Measurements from ENCODE around the gene LCN1.

The LCN1 gene

GRCh38 chr9:135494791-135495559 is 26.3 kb upstream of the LCN1 start:
- CTCF ChIA-PET = interaction anchor here (2.3 kb wide), 1 partner anchor 10 kb away, joined by 11 read pairs; no protein-coding TSS in a partner anchor
- no peak overlapping the region for H3K4me3 Mint-ChIP-seq
- no peaks in the 10 kb centered on the region for H3K36me3 Mint-ChIP-seq
- peaks cover 4% of the 10 kb centered on the region for H3K4me1 Mint-ChIP-seq
- no peak overlapping the region for H3K27ac Mint-ChIP-seq
- no peaks in the 10 kb centered on the region for H3K9me3 Mint-ChIP-seq
- peak; percentile 8 for DNase-seq
- H3K27me3 Mint-ChIP-seq = peaks cover 27% of the 10 kb centered on the region

DNA sequence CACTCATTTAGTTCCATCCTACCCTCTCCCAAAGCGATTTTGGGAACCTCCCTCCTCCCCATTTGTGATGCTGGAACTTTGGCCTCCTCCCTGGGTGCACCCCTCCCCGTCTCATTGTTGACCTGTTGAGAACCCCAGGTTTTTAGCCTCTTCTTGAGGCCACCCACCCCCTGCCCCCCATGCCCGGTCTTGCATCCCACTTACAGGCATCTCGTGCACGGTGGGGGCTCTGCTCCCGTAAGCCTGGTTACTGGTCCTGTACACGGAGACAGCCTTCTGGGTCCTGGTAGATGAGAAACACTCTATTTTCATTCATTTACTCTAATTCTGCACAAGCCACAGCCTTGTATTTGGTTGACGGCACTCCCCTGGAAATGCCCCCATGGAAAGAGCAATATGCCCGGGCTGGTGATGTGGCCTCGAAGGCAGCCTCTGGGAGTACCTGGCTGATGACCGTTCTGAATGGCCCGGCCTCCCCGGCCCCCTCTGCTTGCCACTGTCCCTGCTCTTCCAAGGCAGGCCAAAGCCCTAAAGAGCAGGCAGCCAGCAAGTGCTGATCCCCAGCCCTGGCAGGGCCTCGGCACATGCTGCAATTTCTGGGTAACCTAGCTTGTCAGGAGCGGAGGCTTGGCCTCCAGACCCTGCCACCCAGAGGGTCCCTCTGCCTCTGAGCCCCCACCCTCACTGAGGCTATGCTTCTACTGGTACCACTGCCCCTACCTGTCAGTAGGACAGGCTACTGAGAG is 22.7 kb upstream of the LCN1 start:
- H3K27me3 Mint-ChIP-seq = peaks cover 23% of the 10 kb centered on the region
- CTCF ChIA-PET = no interaction called here
- no peak overlapping the region for H3K27ac Mint-ChIP-seq
- peaks cover 7% of the 10 kb centered on the region for H3K36me3 Mint-ChIP-seq
- peak; percentile 18 for DNase-seq
- peaks cover 18% of the 10 kb centered on the region for H3K4me1 Mint-ChIP-seq
- no peaks in the 10 kb centered on the region for H3K9me3 Mint-ChIP-seq
- H3K4me3 Mint-ChIP-seq = no peak overlapping the region

DNA sequence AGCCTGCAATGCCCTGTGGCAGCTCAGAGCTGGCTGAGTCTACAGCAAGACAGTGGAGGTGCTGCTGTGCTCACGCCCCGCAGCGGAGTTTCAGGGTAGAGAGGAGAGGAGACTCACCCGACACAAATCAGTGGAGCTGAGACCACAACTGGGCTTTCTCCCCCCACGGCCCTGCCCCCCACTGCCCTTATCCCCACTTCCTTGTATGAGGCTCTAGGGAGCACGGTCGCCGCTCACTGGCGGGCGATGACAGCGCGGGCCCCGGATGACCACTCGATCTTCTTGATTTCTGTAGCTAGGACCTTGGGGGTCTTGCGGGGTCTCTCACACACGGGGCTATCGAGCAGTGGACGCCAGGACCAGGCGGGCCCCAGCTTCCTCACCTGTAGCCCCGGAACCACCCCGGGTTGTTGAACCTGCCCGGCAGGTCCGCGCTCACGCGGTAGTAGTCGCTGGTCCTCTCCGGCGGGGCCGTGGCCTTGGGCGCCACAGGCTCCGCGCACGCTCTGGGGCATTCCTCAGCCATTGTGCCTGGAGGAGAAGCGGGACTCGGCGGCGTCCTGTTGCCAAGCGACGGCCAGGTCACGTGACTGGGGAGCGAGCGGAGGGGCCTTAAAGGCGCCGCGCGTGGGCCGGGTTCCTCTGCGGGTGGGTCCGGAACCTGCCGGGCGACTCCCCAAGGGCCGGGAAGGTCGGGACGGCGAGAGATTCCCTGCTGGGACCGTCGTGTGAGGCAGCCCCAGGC is 21.7 kb upstream of the LCN1 start:
- Mint-ChIP-seq H3K4me3 (peak overlapping the region; percentile 91), H3K27ac (peak overlapping the region; percentile 19), H3K27me3 (peaks cover 23% of the 10 kb centered on the region), H3K4me1 (peaks cover 18% of the 10 kb centered on the region), H3K36me3 (peaks cover 11% of the 10 kb centered on the region), H3K9me3 (no peaks in the 10 kb centered on the region)
- peak; percentile 94 for DNase-seq
- CTCF ChIA-PET = no interaction called here

- Mint-ChIP-seq H3K36me3 (peaks cover 14% of the 10 kb centered on the region), H3K4me1 (peaks cover 18% of the 10 kb centered on the region), H3K27me3 (peaks cover 20% of the 10 kb centered on the region), H3K4me3 (peak overlapping the region; percentile 91), H3K9me3 (no peaks in the 10 kb centered on the region), H3K27ac (no peak overlapping the region)
- CTCF ChIA-PET = no interaction called here
- no peak for DNase-seq
Observed at GRCh38 chr9:135500071-135500524, 21.1 kb upstream of the LCN1 start.

DNA sequence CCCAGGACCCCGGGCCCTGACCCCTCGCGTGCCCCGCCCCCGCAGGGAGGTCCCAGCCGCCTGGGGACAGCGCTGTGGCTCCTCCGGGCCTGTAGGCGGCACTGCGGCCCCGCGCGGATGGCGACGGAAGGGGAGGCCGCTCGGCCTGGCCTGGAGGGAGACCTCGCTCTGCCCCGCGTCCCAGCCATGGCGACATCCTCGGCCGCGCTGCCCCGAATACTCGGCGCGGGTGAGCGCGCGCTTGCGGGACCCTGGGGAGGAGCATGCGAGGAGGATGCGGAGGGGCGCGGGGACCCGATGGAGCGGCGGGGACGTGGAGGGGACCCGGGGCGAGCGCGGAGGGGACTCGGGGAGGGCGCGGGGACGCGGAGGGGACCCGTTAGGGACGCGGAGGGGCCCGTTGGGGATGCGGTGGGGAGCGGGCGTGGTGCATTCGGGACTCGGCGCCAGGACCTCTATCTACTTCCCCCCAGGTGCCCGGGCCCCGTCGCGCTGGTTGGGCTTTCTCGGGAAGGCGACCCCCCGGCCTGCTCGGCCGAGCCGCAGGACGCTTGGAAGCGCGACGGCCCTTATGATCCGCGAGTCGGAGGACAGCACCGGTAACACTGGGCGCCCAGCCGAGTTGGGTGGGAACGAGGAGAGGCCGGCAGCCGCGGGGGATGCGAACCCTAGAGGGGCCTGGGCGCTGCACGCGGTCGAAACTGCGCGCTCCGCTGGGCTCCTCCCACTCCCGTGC is 20.5 kb upstream of the LCN1 start, which contains the start of gene MRPS2:
Gene MRPS2, plus strand, starts transcription at position 158 of the 736 bp plus-strand sequence. Its CDS starts 29 bp downstream, at position 187.
- CTCF ChIA-PET = no interaction called here
- peaks cover 16% of the 10 kb centered on the region for H3K36me3 Mint-ChIP-seq
- no peaks in the 10 kb centered on the region for H3K9me3 Mint-ChIP-seq
- peak within 1 kb of the TSS; percentile 88 for H3K27ac Mint-ChIP-seq
- H3K4me1 Mint-ChIP-seq = peaks cover 18% of the 10 kb centered on the region
- H3K27me3 Mint-ChIP-seq = peaks cover 19% of the 10 kb centered on the region
- peak; percentile 89 for DNase-seq
- peak within 1 kb of the TSS; percentile 91 for H3K4me3 Mint-ChIP-seq

- no peaks in the 10 kb centered on the region for H3K9me3 Mint-ChIP-seq
- H3K27me3 Mint-ChIP-seq = peaks cover 19% of the 10 kb centered on the region
- peak overlapping the region; percentile 91 for H3K4me3 Mint-ChIP-seq
- CTCF ChIA-PET = no interaction called here
- H3K4me1 Mint-ChIP-seq = peaks cover 18% of the 10 kb centered on the region
- peaks cover 16% of the 10 kb centered on the region for H3K36me3 Mint-ChIP-seq
- DNase-seq = peak; percentile 69
- H3K27ac Mint-ChIP-seq = peak overlapping the region; percentile 37
Observed at GRCh38 chr9:135501261-135502167, 19.7 kb upstream of the LCN1 start.

DNA sequence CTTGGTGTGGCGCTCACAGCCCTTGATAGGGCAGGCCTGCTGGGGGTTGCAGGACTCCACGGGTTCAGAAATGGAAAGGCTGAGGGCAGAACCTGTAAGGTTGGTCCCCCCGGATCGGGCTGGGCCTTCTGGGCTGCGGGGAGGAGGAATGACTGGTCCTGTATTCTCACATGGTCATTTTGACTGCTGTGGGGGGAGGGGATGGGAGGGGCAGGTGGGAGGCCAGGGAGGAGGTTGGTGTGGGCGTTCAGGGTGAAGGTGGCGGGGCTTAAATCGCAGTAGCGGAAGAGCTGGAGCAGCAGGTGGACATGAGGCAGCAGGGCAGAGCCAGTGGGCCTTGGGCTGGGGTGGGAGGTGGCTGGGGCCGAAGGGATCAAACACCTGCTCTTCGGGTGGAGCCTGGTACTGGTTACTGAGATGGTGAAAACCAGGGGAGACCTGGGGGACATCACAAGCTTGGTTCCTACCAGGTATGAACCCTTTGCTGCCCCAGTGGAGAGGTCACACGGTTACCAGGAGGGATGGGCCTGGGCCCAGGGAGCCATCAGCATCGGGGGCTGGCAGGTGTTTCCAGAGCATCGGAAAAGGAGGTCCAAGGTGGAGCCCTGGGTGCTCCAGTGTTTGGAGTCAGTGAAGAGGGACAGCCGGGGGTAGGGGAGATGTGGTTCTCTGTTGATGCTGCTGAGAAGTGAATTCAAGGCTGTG is 18.9 kb upstream of the LCN1 start:
- Mint-ChIP-seq H3K4me1 (peaks cover 18% of the 10 kb centered on the region), H3K9me3 (no peaks in the 10 kb centered on the region), H3K27me3 (peaks cover 19% of the 10 kb centered on the region), H3K4me3 (peak overlapping the region; percentile 91), H3K36me3 (peaks cover 16% of the 10 kb centered on the region), H3K27ac (no peak overlapping the region)
- DNase-seq = peak; percentile 19
- CTCF ChIA-PET = no interaction called here

DNA sequence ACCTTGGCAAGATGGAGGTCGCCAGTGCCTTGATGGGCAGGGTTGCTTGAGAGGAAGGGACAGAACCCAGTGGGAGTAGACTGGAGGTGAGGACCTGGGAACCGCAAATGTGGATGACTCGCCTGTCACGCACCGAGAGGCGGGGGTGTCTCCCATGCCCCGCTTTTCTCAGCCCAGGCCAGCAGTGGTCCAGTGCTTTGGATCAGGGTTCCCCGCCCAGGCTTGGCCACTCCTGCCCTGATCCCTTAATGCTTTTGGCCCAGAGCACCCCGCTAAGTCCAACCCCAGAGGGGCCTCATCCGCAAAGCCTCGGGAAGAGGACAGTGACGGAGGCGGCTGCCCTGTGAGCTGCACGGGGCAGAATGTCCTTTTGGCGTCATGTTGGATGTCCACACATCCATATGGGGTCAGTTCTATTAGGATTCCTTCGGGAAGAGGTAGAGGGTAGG is 18.3 kb upstream of the LCN1 start:
- H3K4me3 Mint-ChIP-seq = peak overlapping the region; percentile 44
- CTCF ChIA-PET = no interaction called here
- no peak for DNase-seq

GRCh38 chr9:135503371-135504261 is 17.6 kb upstream of the LCN1 start:
- peaks cover 18% of the 10 kb centered on the region for H3K4me1 Mint-ChIP-seq
- H3K4me3 Mint-ChIP-seq = peak overlapping the region; percentile 44
- no peaks in the 10 kb centered on the region for H3K9me3 Mint-ChIP-seq
- no peak for DNase-seq
- peaks cover 16% of the 10 kb centered on the region for H3K36me3 Mint-ChIP-seq
- H3K27ac Mint-ChIP-seq = no peak overlapping the region
- CTCF ChIA-PET = interaction anchor here (0.8 to 1.7 kb wide), 4 partner anchors 10 to 22 kb away, joined by 3 to 11 read pairs (median 6); no protein-coding TSS in a partner anchor
- H3K27me3 Mint-ChIP-seq = peaks cover 19% of the 10 kb centered on the region

More for the DNA sequence above, 18.3 kb upstream of the LCN1 start:
- Mint-ChIP-seq H3K9me3 (no peaks in the 10 kb centered on the region), H3K4me1 (peaks cover 18% of the 10 kb centered on the region), H3K36me3 (peaks cover 16% of the 10 kb centered on the region), H3K27ac (no peak overlapping the region), H3K27me3 (peaks cover 19% of the 10 kb centered on the region)

DNA sequence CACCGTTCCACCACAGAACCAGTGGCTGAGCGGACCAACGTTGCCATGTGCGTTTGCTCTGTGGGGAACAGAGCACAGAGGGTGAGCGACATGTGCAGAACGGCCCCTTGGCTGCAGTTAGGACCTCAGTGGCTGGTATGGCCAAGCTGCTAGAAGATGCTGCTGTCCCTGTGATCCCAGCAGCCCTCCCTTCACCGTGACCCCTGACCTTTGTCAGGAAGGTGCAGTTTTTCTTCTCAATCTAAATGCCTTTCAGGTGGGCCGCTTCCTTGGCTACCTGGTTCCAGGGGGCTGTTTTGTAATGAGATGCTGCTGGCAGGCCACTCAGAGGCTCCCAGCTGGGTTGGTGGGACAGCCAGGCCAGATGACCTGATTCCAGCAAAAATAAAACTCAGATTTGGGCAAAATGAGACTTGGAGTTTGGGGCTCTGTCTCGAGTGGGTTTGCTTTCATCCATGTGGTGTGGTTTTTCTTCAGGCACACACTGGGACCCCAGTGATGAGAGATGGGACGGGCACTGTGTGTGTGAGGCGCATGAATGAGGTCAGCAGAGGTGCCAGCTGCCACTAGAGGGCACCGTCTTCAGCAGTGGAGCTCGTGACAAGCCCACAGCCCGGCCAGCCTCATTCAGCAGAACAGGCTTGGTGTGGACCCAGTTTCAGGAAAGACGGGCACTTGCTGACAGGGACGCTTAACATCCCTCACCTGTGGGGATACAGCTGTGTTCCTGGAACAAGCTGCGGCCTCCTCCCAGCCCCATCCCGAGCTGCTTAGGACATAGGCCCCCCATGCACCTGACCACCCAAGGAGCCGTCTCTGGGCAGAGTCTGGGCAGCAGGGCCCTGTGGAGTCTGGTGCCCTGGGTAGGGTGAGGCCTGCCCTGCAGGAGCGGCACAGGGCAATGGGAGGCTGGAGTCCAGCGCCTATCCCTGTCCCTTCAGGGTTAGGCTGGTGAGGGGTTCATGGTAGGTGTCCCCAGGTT is 16.7 kb upstream of the LCN1 start:
- Mint-ChIP-seq H3K27ac (no peak overlapping the region), H3K4me3 (no peak overlapping the region), H3K4me1 (peaks cover 16% of the 10 kb centered on the region), H3K36me3 (peaks cover 16% of the 10 kb centered on the region), H3K9me3 (peaks cover 5% of the 10 kb centered on the region), H3K27me3 (peaks cover 11% of the 10 kb centered on the region)
- DNase-seq = peak; percentile 71
- CTCF ChIA-PET = interaction anchor here (0.6 to 1.7 kb wide), 6 partner anchors 11 to 29 kb away, joined by 3 to 11 read pairs (median 4); no protein-coding TSS in a partner anchor
